Natural killer cell (primary cell): Measurements from ENCODE around the gene PGLYRP4. TPM values are rescaled to one million over a fixed set of nuclear protein-coding genes. Genes with fewer than 3 reads are reported as not detected.

Experiments
- ATAC-seq, 3 donors: fragments of 150-1000 bp in 2 of 3; fragments of 200-7000 bp in 1 of 3; cut with Tn5 transposase; 1 replicate in 1 of 3; 2 replicates in 2 of 3; pipeline ENCODE4 v1.10.0; 2021; ENCODE audit warnings: mild to moderate bottlenecking in 2 of 3, moderate library complexity in 2 of 3
- DNase-seq, 2 donors: peaks; one replicate each; pipeline versions ENCODE4 v3.0.0 to v3.0.0-alpha.2; 2013 to 2021; ENCODE audit warnings: mixed read lengths in 1 of 2
- H3K27ac ChIP-seq: one replicate; pipeline ENCODE4 v1.5.1; 2013; ENCODE audit warnings: mild to moderate bottlenecking, low read length
- H3K27me3 ChIP-seq: one replicate; pipeline ENCODE4 v1.6.1; 2013; ENCODE audit warnings: low read length; ENCODE audit not compliant: control insufficient read depth, insufficient read depth
- H3K36me3 ChIP-seq: one replicate; pipeline ENCODE4 v1.6.1; 2013; ENCODE audit warnings: low read length; ENCODE audit not compliant: control insufficient read depth, insufficient read depth
- H3K4me1 ChIP-seq: one replicate; pipeline ENCODE4 v1.6.1; 2013; ENCODE audit warnings: low read length; ENCODE audit not compliant: control insufficient read depth, insufficient read depth
- H3K4me3 ChIP-seq: one replicate; pipeline ENCODE4 v1.5.1; 2013; ENCODE audit warnings: low read length
- H3K9me3 ChIP-seq: one replicate; pipeline ENCODE4 v1.6.1; 2013; ENCODE audit warnings: low read length; ENCODE audit not compliant: control insufficient read depth, insufficient read depth
- H3K27ac Mint-ChIP-seq, 2 donors: one replicate each; pipeline ENCODE4 v1.8.0; 2022; ENCODE audit warnings: mild to moderate bottlenecking in 2 of 2, mixed read lengths in 2 of 2, moderate library complexity in 1 of 2
- H3K27me3 Mint-ChIP-seq, 2 donors: one replicate each; pipeline ENCODE4 v1.8.0; 2022; ENCODE audit warnings: low read depth in 2 of 2, mixed read lengths in 2 of 2
- H3K36me3 Mint-ChIP-seq: one replicate; pipeline ENCODE4 v1.8.0; 2022; ENCODE audit warnings: mixed read lengths
- H3K4me1 Mint-ChIP-seq, 2 donors: one replicate each; pipeline ENCODE4 v1.8.0; 2022; ENCODE audit warnings: mixed read lengths in 2 of 2
- H3K4me3 Mint-ChIP-seq: one replicate; pipeline ENCODE4 v1.8.0; 2022; ENCODE audit warnings: mild to moderate bottlenecking, moderate library complexity, mixed read lengths
- H3K9me3 Mint-ChIP-seq, 2 donors: one replicate each; pipeline ENCODE4 v1.8.0; 2022; ENCODE audit warnings: mixed read lengths in 2 of 2
- CTCF ChIP-seq: fragments of 200-600 bp; IDR thresholded peaks from one replicate; pipeline ENCODE4 v1.8.0; 2022; ENCODE audit warnings: antibody characterized with exemption
- WGBS: methylation state at CpG from one replicate; pipeline ENCODE4 v1.1.7; 2013; ENCODE audit warnings: missing lambda C conversion rate; ENCODE audit not compliant: insufficient coverage; 5-methylcytosine and 5-hydroxymethylcytosine counted together
- intact Hi-C: fragments of 100-400 bp; cut with micrococcal nuclease; formaldehyde crosslinking; loops from one replicate; pipeline ENCODE4 v1.14.2; 2022
- total RNA-seq, 4 donors: library from RNA; stranded (reverse); fragments of 120-200 nt in 1 of 4; gene quantifications; one replicate each; pipeline versions ENCODE4 v1.2.3 to v1.2.4, GENCODE V29; 2013 to 2022

The PGLYRP4 gene
- total RNA-seq, 3 donors from 2014 or later (not counting 1 experiment from before 2014, with no cell fraction given): not detected

- no peak overlapping the region for H3K4me3 ChIP-seq
- Mint-ChIP-seq H3K36me3 (no peaks in the 10 kb centered on the region), H3K27me3 (peaks cover 0 to 19% of the 10 kb centered on the region in 2 donors), H3K4me3 (no peak overlapping the region), H3K4me1 (no peaks in the 10 kb centered on the region), H3K27ac (no peak overlapping the region), H3K9me3 (no peaks in the 10 kb centered on the region)
- H3K27ac ChIP-seq: no peak overlapping the region
- TF ChIP-seq CTCF: no peak
- H3K9me3 ChIP-seq: no peaks in the 10 kb centered on the region
- DNase-seq (no peak), ATAC-seq (no peak)
- H3K4me1 ChIP-seq: no peaks in the 10 kb centered on the region
- no peaks in the 10 kb centered on the region for H3K36me3 ChIP-seq
- no peaks in the 10 kb centered on the region for H3K27me3 ChIP-seq
- WGBS: 85% methylated on average over 10 of the region's 10 CpGs
- intact Hi-C loops: no loop called here
These were observed 41.4 kb downstream of the PGLYRP4 start for GRCh38 chr1:153307221-153307600.

- no peaks in the 10 kb centered on the region for H3K4me1 Mint-ChIP-seq
- WGBS: 80% methylated on average over 22 of the region's 22 CpGs
- H3K9me3 Mint-ChIP-seq: no peaks in the 10 kb centered on the region
These were observed 42.1 kb downstream of the PGLYRP4 start for GRCh38 chr1:153306303-153307220.

GRCh38 chr1:153305682-153306081 lies 43.0 kb downstream of the PGLYRP4 start:
- Mint-ChIP-seq H3K4me3 (no peak overlapping the region), H3K27ac (no peak overlapping the region), H3K4me1 (no peaks in the 10 kb centered on the region), H3K36me3 (no peaks in the 10 kb centered on the region), H3K9me3 (no peaks in the 10 kb centered on the region), H3K27me3 (peaks cover 0 to 19% of the 10 kb centered on the region in 2 donors)
- DNase-seq: no peak
- no peak for TF ChIP-seq CTCF
- Histone ChIP-seq H3K36me3 (no peaks in the 10 kb centered on the region), H3K4me1 (no peaks in the 10 kb centered on the region), H3K4me3 (no peak overlapping the region), H3K27me3 (no peaks in the 10 kb centered on the region), H3K27ac (no peak overlapping the region), H3K9me3 (no peaks in the 10 kb centered on the region)
- intact Hi-C loops: no loop called here
- WGBS: 91% methylated on average over 6 of the region's 6 CpGs
- no peak for ATAC-seq

More at GRCh38 chr1:153306303-153307220, 42.1 kb downstream of the PGLYRP4 start:
- no peaks in the 10 kb centered on the region for H3K27me3 ChIP-seq
- no peaks in the 10 kb centered on the region for H3K36me3 Mint-ChIP-seq
- ATAC-seq (no peak), DNase-seq (no peak)
- H3K27ac ChIP-seq: no peak overlapping the region
- H3K4me1 ChIP-seq: no peaks in the 10 kb centered on the region
- intact Hi-C loops: no loop called here
- H3K36me3 ChIP-seq: no peaks in the 10 kb centered on the region
- H3K27me3 Mint-ChIP-seq: peaks cover 0 to 19% of the 10 kb centered on the region in 2 donors
- no peak overlapping the region for H3K4me3 ChIP-seq
- TF ChIP-seq CTCF: no peak
- H3K27ac Mint-ChIP-seq: no peak overlapping the region
- no peaks in the 10 kb centered on the region for H3K9me3 ChIP-seq
- H3K4me3 Mint-ChIP-seq: no peak overlapping the region
